HL-60/S4 treated with retinoic acid at 250 ng/mL for 4 days and 3 days (cell line): ENCODE measurements around the gene ARRB1.

Source experiments
- in situ Hi-C: fragments of 300-500 bp; cut with MboI; formaldehyde crosslinking; loops from 2 replicates; pipeline ENCODE4 v1.7.0; 2022; ENCODE audit warnings: low sequenced_read_pairs

ARRB1 gene

GRCh38 chr11:75303544-75304224, 47.8 kb downstream of the ARRB1 start:
- in situ Hi-C loops, result no loop called here

GRCh38 chr11:75302371-75302770, 49.1 kb downstream of the ARRB1 start:
- in situ Hi-C loops, result no loop called here

- in situ Hi-C loops, result no loop called here
These were observed 49.7 kb downstream of the ARRB1 start for GRCh38 chr11:75301601-75302345.

- in situ Hi-C loops, result no loop called here
These were observed 50.3 kb downstream of the ARRB1 start for GRCh38 chr11:75301131-75301530.

DNA sequence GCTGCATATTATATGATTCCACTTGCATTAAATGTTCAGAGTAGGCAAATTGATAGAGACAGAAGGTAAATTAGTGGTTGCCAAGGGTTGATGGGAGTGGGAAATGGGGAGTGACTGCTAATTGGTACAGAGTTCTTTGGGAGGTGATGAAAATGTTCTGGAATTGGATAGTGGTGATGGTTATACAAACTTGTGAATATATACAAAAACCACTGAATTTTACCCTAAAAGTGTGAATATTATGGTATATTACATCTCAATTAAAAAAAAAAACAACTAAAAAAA, 52.5 kb downstream of the ARRB1 start:
- in situ Hi-C loops, result loop anchor here (25.0 kb wide), 1 partner anchor 238 kb away; the partner anchor contains the start of gene GDPD5

DNA sequence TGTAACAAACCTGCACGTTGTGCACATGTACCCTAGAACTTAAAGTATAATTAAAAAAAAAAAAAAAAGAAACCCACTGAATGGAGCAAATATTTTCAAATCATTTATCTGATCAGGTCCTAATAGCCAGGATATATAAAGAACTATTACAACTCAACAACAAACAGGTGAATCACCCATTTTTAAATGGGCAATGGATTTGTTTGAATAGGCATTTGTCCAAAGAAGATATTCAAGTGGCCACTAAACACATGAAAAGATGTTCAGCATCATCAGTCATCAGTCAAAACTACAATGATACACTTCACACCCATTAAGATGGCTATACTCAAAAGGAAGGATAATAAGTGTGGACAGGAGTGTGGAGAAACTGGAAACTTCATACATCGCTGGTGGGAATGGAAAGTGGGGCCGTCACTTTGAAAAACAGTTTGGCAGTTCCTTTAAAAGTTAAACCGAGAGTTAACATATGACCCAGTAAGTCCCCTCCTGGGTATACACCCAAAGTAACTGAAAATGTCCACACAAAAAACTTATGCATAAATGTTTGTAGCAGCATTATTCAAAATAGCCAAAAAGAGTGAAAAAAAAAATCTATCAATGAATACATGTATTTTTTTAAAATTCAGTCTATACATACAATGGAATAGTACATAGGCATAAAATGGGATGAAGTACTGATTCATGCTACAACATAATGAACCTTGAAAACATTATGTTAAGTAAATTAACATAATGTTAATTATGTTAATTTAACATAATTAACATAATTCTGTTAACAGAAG, 53.1 kb downstream of the ARRB1 start:
- in situ Hi-C loops, result loop anchor here (25.0 kb wide), 1 partner anchor 239 kb away; the partner anchor contains the start of gene GDPD5

DNA sequence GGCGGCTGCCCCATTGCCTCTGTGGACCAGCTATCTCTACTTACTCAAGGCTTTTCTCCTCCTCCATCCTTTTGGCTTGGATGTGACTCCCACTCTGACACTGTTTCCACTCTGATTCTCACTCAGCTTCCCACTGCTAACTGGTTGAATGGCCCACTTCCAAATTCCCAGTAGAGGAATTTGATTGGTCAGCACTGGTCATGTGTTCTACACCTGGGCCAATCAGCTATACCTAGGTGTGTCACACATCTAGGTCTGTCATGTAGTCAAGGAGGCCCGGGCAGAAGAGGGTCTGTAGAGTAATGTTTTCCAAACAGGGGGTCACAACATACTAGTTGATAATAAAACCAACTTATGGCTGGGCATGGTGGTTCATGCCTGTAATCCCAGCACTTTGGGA, 57.6 kb downstream of the ARRB1 start:
- in situ Hi-C loops, result loop anchor here (25.0 kb wide), 1 partner anchor 243 kb away; the partner anchor contains the start of gene GDPD5

DNA sequence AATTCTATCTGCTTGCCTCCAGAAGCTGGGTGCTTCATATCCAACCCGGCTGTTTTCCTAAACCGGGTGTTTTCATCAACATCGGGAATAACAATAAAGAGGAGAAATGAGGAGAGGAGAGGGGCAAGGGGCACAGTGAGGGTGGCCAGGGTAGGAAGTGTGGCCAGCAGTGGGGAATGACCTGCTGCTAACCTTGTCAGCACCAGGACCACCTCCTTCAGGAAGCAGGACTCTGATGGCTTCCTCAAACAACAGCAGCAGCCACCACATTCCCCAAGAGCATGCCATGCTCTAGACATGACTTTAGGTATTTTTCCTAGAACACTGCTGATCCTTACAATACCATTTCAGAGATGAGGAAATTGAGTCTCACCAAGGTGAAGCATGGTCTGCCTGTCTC, 58.5 kb downstream of the ARRB1 start:
- in situ Hi-C loops, result loop anchor here (25.0 kb wide), 1 partner anchor 244 kb away; the partner anchor contains the start of gene GDPD5

DNA sequence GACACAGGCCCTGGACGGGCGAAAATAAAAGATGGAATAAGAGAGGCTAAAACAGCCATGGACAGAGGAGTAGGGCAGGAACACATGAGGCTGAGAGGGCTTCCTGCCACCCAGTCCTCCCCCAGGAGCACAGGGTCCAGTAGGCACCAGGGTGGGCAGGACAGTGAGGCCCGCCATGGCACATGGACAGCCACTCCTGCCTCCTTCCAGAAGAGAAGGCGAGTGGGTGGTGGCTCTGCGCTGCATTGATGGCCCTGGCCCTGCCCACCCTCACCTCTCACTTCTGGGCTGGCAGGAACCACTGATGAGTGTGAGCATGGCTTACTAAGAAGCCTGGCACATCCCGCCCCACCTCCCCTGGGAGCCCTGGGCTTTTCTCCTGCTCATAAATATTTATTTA, 59.7 kb downstream of the ARRB1 start:
- in situ Hi-C loops, result loop anchor here (25.0 kb wide), 1 partner anchor 246 kb away; the partner anchor contains the start of gene GDPD5

DNA sequence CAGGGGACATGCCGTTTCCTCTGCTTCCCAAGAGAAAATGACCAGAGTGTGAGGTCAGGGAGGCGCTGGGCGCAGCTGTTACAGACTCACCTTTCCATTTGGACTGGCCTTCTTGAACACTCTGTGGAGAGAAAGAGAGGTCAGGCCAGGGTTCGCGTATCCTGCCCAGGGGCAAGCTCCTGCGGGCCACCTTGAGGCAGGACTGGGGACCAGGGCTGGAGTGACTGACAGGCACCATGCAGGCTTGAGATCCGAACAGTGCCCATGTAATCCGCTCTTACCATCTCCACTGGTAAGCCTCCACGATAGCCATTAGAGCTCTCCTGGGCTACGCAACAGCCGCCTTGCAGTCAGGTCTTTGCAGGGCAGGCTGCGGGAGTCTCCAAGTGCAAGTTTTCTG, 61.5 kb downstream of the ARRB1 start:
- in situ Hi-C loops, result loop anchor here (25.0 kb wide), 1 partner anchor 247 kb away; the partner anchor contains the start of gene GDPD5

- in situ Hi-C loops, result loop anchor here (25.0 kb wide), 1 partner anchor 248 kb away; the partner anchor contains the start of gene GDPD5
These were observed 62.0 kb downstream of the ARRB1 start for GRCh38 chr11:75289511-75289760.

DNA sequence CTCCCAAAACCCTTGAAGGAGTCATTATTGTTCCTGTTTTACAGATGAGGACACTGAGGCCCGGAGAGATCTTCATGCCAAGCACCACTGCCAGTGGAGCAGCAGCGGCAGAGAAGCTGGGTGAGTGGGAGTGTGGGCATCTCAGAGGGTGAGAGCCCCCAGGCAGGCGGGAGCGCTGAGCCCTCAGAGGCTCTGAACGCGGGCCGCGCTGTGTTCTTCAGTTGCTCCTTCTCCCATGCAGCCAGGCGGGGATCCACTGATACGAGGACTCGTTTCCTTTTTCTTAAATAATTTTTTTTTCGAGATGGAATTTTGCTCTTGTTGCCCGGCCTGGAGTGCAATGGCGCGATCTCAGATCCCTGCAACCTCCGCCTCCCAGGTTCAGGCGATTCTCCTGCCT, 63.9 kb downstream of the ARRB1 start:
- in situ Hi-C loops, result loop anchor here (25.0 kb wide), 1 partner anchor 250 kb away; the partner anchor contains the start of gene GDPD5

DNA sequence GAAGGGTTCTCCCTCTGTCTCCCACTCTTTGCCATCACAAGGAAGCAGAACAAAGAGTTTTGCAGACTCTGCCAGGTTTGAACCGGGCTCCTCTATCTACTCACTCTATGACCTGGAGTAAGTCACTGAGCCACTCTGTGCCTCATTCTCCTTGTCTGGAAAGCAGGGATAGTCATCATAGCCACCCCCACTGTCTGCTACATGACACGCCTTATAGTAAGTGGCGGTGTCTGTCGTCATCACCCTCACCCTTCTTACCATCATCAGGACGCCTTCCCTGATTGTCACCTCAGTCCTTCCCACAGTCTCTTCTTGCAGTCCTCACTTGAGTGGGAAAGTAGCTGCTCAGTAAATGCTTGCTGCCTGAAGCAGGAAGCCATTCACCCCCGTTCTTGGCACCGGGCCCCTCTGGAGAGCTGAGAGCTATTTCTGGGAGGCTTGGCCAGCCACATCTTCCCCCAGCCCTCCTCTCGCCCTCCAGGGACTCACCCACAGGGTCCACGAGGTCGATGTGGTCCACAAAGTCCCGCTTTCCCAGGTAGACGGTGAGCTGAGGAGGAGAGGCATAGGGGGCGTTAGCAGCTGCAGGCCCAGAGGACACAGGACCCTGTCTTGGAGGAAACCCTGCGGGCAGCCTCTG, 64.5 kb downstream of the ARRB1 start:
- in situ Hi-C loops, result loop anchor here (25.0 kb wide), 1 partner anchor 250 kb away; the partner anchor contains the start of gene GDPD5

DNA sequence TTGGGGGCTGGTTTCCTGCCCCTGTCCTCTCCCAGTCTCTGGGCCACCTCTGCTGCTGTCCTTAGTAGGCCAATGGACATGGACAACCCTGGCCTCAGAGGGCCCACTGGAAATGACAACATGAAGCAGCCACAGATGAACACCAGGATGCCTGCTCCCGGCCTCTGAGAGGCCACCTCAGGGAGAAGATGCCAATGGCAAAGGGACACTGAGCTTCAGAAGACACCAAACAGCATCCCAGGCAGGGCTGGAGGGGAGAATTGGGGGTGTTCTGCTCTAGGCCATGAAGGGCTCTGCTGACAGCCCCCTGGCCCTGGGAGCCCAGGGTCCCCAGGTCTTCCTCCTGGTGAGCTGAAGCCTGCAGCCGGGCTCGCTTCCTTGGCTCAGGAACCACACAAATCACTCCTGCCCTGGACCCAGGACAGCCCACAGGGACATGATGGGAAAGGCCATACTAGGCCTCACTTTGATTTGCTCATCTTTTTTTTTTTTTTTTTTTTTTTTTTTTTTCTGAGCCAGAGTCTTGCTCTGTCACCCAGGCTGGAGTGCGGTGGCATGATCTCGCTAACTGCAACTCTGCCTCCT, 65.6 kb downstream of the ARRB1 start:
- in situ Hi-C loops, result loop anchor here (25.0 kb wide), 1 partner anchor 251 kb away; the partner anchor contains the start of gene GDPD5

DNA sequence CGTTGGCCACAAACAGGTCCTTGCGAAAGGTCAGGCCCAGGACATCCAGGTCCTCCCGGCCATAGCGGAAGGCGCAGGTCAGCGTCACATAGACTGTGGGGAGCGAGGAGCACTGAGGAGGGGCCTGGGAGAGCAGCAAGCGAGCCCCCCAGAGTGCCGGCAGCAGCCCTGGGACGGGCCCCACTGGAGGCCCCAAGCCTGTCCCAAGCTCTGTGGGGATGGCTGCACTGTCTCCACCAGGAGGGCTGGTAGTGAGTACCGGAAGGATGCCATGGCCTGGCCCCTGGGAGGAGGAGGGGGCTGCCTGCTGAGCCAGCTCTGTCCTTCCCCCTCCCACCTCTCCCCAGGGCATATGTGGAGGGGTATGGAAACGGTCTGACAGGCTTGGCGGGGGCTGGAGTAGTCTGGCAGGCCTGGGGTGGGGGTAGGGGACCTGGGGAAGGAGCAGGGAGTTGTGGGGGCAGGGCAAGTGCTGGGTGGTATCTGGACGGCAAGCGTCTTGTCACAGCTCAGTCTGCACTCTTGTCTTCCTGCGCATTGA, 68.0 kb downstream of the ARRB1 start:
- in situ Hi-C loops, result loop anchor here (25.0 kb wide), 1 partner anchor 254 kb away; the partner anchor contains the start of gene GDPD5

DNA sequence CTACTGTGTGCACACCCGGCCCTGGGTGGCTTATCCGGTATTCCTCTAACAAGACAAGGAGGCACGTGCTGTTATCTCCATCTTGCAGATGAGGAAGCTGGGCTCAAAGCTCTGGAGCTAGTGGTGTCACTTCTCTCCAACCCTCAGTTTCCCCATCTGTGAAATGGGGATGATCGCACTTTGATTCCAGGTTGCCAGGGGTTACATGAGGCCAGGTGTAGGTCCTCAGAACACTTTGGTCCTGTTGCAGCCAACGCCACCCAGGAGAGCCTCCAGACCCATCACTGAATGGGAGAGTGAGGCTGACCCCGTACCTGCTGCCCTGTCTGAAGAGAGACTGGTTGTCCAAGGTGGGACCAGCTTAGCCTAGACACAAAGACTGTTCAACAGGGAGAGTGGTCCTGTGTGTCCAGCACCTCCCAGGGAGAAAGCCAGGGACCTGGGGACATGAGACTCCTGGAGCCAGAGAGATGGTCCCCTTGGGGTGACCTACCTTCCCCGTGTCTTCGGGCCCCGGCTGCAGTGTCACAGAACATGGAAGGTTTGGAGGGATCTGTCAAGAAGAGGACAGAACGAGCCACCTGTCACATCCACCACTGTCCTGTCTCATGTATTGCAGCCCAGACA, 69.9 kb downstream of the ARRB1 start:
- in situ Hi-C loops, result loop anchor here (25.0 kb wide), 1 partner anchor 256 kb away; the partner anchor contains the start of gene GDPD5

- in situ Hi-C loops, result loop anchor here (25.0 kb wide), 1 partner anchor 256 kb away; the partner anchor contains the start of gene GDPD5
These were observed 70.5 kb downstream of the ARRB1 start for GRCh38 chr11:75280770-75281468.

DNA sequence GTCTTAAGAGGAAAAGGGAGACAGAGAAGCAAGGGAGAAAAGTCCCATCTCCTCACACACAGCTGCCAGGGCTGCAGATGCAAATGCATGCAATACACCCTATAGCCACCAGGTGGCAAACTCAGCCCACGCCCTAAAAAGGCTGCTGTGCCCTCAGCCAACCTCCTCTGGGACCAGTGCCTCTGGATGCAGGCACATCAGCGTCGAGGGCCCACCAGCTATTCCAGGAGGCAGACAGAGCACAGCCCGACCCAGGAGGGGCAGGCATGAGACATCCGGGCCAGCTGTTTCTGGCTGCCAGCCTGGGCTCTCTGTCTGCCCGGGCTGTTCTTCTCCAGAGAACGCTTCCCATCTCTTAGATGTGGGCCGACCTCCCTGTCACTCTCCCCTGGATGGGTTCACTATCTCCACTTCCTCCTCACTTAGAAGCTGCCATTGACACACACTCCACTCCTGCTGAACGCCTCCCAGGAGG, 71.2 kb downstream of the ARRB1 start:
- in situ Hi-C loops, result loop anchor here (25.0 kb wide), 1 partner anchor 257 kb away; the partner anchor contains the start of gene GDPD5

- in situ Hi-C loops, result loop anchor here (10.0 to 25.0 kb wide), 2 partner anchors 106 to 258 kb away; partner anchors contain the start of gene GDPD5
These were observed 72.2 kb downstream of the ARRB1 start for GRCh38 chr11:75279273-75279672.
